K562 (cell line): ENCODE results near the gene SYNGR4. TPM values are rescaled to one million over a fixed set of nuclear protein-coding genes. Genes with fewer than 3 reads are reported as not detected.
A peak's percentile ranks its signal among the peaks of the same experiment; 100 is the strongest.

Experiments
- COPS2 ChIP-seq: fragments of 450-650 bp; conservative IDR thresholded peaks from 2 replicates; pipeline ENCODE4 v1.6.1; 2016; ENCODE audit warnings: mild to moderate bottlenecking, moderate library complexity
- ELF1 ChIP-seq: fragments of 200-800 bp; sonication (Bioruptor generic); IDR thresholded peaks from 2 replicates; pipeline ENCODE4 v1.6.1; 2016; ENCODE audit warnings: missing genetic modification characterization, missing compliant biosample characterization
- HNRNPK ChIP-seq: fragments of 200-400 bp; formaldehyde crosslinking; IDR thresholded peaks from one replicate; pipeline ENCODE4 v1.6.1; 2018; ENCODE audit warnings: mild to moderate bottlenecking, low read depth, low read length; ENCODE audit not compliant: poor library complexity, severe bottlenecking
- KLF6 ChIP-seq: fragments of 250-450 bp; sonication (Bioruptor Pico); IDR thresholded peaks from 2 replicates; pipeline ENCODE4 v1.4.0; 2020; ENCODE audit warnings: mild to moderate bottlenecking, moderate library complexity, borderline replicate concordance
- PTRF ChIP-seq: fragments of 450-650 bp; IDR thresholded peaks from 2 replicates; pipeline ENCODE4 v1.6.1; 2016; ENCODE audit warnings: mild to moderate bottlenecking, missing genetic modification characterization, missing compliant biosample characterization
- SMARCA4 ChIP-seq: fragments of 450-650 bp; IDR thresholded peaks from 2 replicates; pipeline ENCODE4 v1.6.1; 2016
- SP2 ChIP-seq: IDR thresholded peaks from 2 replicates; pipeline ENCODE4 v1.6.1; 2011; ENCODE audit warnings: mild to moderate bottlenecking, low read depth, low read length, moderate library complexity; ENCODE audit not compliant: poor library complexity, severe bottlenecking; ENCODE audit errors: extremely low read depth
- polyA plus RNA-seq, 8 experiments: library from polyadenylated mRNA; depleted of rRNA in 4 of 8; stranded (reverse) in 5 of 8; unstranded in 3 of 8; fragments of >200 nt; fragmentation: Nextera tagmentation in 2 of 8; fragmentation: Illumina TruSeq in 1 of 8; extraction: Ambion mirVana in 2 of 8; extraction: Trizol in 1 of 8; gene quantifications; 2 replicates each; pipeline versions ENCODE4 v1.2.1 to v1.2.3, GENCODE V29; 2011 to 2014; ENCODE audit warnings: inconsistent platforms in 1 of 8, missing spikeins in 1 of 8
- total RNA-seq, 7 experiments: library from RNA; depleted of rRNA in 6 of 7; stranded (reverse); fragments of >200 nt in 6 of 7; fragmentation: Illumina TruSeq in 2 of 7; extraction: Trizol in 2 of 7; gene quantifications; 2 replicates each; pipeline versions ENCODE4 v1.2.1 to v1.2.3, GENCODE V29; 2011 to 2021; ENCODE audit warnings: low replicate concordance in 1 of 7
- TF ChIP-seq, protein P1 (sequence below), 2 experiments: fragments of 450-650 bp in 1 of 2; sonication (generic) in 1 of 2; formaldehyde crosslinking in 1 of 2; IDR thresholded peaks in 1 of 2; conservative IDR thresholded peaks in 1 of 2; 2 replicates each; pipeline versions ENCODE4 v1.6.1 to v1.8.1; 2016 to 2023; ENCODE audit warnings: mild to moderate bottlenecking in 2 of 2, moderate library complexity in 2 of 2, inconsistent platforms in 1 of 2, missing genetic modification reagents in 1 of 2
- TF ChIP-seq, protein P2 (sequence below), 2 experiments: fragments of 450-650 bp in 1 of 2; IDR thresholded peaks; 2 replicates each; pipeline ENCODE4 v1.6.1; 2011 to 2017; ENCODE audit warnings: low read depth in 2 of 2, antibody characterized with exemption in 1 of 2, borderline replicate concordance in 1 of 2, low read length in 1 of 2, mild to moderate bottlenecking in 1 of 2, mixed read lengths in 1 of 2; ENCODE audit not compliant: control insufficient read depth in 1 of 2
- TF ChIP-seq, protein P3 (sequence below): fragments of 250-450 bp; sonication (Bioruptor Pico); IDR thresholded peaks from 2 replicates; pipeline ENCODE4 v1.9.0; 2021; ENCODE audit warnings: mild to moderate bottlenecking
- TF ChIP-seq, protein P4 (sequence below): sonication (generic); formaldehyde crosslinking; IDR thresholded peaks from 2 replicates; pipeline ENCODE4 v1.8.0; 2022; ENCODE audit warnings: mild to moderate bottlenecking, missing genetic modification reagents
- TF ChIP-seq, protein P5 (sequence below), 2 experiments: fragments of 450-650 bp in 1 of 2; sonication (generic) in 1 of 2; formaldehyde crosslinking; conservative IDR thresholded peaks; 2 replicates each; pipeline versions ENCODE4 v1.4.0 to v1.8.1; 2020 to 2022; ENCODE audit warnings: mild to moderate bottlenecking in 1 of 2, missing genetic modification reagents in 1 of 2
- TF ChIP-seq, protein P6 (sequence below), 3 experiments: IDR thresholded peaks in 2 of 3; conservative IDR thresholded peaks in 1 of 3; 2 replicates each; pipeline ENCODE4 v1.5.1; 2011 to 2012; ENCODE audit warnings: low read length in 3 of 3, mild to moderate bottlenecking in 3 of 3, control low read depth in 2 of 3, improper control_type of control experiment in 1 of 3, inconsistent platforms in 1 of 3, low read depth in 1 of 3, mixed read lengths in 1 of 3, moderate library complexity in 1 of 3; ENCODE audit not compliant: insufficient read depth in 2 of 3

Gene SYNGR4
- total and polyA plus RNA-seq, 9 of the 15 experiments (the other 6 are each of a cell fraction or from before 2014, with no cell fraction given) = 0.07 to 0.14 TPM; not detected in 7

DNA sequence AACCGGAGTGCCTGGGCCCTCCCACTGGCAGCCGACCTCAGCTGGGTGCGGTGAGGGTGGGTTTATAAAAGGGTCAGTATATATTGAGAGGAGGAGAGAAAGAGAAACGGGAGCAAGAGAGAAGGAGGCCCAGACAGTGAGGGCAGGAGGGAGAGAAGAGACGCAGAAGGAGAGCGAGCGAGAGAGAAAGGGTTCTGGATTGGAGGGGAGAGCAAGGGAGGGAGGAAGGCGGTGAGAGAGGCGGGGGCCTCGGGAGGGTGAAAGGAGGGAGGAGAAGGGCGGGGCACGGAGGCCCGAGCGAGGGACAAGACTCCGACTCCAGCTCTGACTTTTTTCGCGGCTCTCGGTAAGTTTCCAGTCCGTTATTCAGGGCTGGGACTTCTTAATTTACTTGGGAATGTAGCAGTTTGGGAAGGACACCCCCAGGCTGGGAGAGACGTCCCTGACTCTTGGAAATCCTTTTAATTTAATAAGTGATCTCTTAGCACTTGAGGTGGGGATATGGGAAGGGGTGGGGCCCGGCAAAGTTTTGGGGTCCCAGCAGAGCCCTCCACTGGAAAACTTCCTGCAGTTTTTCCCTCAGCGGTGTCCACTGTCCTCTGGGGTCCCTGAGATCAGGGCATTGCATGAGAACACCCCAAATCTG lies 38.8 kb upstream of the SYNGR4 start, which contains the start of gene EMP3 (continued):
- TF ChIP-seq, protein P1, sequence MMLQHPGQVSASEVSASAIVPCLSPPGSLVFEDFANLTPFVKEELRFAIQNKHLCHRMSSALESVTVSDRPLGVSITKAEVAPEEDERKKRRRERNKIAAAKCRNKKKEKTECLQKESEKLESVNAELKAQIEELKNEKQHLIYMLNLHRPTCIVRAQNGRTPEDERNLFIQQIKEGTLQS (IDR thresholded peaks at IDR 0.05) = peak; percentile 14; the same call in 1 of the 2 replicates
- TF ChIP-seq, protein P1 (CRISPR knock-in tag; conservative IDR thresholded peaks at IDR 0.05) = no peak
- TF ChIP-seq HNRNPK (no peak), ELF1 (no peak), KLF6 (CRISPR knock-in tag) (no peak), PTRF (no peak), COPS2 (no peak), SMARCA4 (peak; percentile 81), SP2 (no peak)
- TF ChIP-seq, protein P2, sequence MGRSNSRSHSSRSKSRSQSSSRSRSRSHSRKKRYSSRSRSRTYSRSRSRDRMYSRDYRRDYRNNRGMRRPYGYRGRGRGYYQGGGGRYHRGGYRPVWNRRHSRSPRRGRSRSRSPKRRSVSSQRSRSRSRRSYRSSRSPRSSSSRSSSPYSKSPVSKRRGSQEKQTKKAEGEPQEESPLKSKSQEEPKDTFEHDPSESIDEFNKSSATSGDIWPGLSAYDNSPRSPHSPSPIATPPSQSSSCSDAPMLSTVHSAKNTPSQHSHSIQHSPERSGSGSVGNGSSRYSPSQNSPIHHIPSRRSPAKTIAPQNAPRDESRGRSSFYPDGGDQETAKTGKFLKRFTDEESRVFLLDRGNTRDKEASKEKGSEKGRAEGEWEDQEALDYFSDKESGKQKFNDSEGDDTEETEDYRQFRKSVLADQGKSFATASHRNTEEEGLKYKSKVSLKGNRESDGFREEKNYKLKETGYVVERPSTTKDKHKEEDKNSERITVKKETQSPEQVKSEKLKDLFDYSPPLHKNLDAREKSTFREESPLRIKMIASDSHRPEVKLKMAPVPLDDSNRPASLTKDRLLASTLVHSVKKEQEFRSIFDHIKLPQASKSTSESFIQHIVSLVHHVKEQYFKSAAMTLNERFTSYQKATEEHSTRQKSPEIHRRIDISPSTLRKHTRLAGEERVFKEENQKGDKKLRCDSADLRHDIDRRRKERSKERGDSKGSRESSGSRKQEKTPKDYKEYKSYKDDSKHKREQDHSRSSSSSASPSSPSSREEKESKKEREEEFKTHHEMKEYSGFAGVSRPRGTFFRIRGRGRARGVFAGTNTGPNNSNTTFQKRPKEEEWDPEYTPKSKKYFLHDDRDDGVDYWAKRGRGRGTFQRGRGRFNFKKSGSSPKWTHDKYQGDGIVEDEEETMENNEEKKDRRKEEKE (IDR thresholded peaks at IDR 0.05; ENCODE audit: borderline replicate concordance in 1 of 2, control insufficient read depth in 1 of 2, low read depth in 2 of 2, low read length in 1 of 2) = peak in 1 of 2 experiments; percentile 69; a peak in 1 of 4 replicates
- TF ChIP-seq, protein P3, sequence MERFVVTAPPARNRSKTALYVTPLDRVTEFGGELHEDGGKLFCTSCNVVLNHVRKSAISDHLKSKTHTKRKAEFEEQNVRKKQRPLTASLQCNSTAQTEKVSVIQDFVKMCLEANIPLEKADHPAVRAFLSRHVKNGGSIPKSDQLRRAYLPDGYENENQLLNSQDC (CRISPR knock-in tag) = 0 out of 2 replicates have a peak, but pooled peaks have one; percentile 32
- TF ChIP-seq, protein P4, sequence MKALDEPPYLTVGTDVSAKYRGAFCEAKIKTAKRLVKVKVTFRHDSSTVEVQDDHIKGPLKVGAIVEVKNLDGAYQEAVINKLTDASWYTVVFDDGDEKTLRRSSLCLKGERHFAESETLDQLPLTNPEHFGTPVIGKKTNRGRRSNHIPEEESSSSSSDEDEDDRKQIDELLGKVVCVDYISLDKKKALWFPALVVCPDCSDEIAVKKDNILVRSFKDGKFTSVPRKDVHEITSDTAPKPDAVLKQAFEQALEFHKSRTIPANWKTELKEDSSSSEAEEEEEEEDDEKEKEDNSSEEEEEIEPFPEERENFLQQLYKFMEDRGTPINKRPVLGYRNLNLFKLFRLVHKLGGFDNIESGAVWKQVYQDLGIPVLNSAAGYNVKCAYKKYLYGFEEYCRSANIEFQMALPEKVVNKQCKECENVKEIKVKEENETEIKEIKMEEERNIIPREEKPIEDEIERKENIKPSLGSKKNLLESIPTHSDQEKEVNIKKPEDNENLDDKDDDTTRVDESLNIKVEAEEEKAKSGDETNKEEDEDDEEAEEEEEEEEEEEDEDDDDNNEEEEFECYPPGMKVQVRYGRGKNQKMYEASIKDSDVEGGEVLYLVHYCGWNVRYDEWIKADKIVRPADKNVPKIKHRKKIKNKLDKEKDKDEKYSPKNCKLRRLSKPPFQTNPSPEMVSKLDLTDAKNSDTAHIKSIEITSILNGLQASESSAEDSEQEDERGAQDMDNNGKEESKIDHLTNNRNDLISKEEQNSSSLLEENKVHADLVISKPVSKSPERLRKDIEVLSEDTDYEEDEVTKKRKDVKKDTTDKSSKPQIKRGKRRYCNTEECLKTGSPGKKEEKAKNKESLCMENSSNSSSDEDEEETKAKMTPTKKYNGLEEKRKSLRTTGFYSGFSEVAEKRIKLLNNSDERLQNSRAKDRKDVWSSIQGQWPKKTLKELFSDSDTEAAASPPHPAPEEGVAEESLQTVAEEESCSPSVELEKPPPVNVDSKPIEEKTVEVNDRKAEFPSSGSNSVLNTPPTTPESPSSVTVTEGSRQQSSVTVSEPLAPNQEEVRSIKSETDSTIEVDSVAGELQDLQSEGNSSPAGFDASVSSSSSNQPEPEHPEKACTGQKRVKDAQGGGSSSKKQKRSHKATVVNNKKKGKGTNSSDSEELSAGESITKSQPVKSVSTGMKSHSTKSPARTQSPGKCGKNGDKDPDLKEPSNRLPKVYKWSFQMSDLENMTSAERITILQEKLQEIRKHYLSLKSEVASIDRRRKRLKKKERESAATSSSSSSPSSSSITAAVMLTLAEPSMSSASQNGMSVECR (CRISPR knock-in tag) = no peak
- TF ChIP-seq, protein P5, sequence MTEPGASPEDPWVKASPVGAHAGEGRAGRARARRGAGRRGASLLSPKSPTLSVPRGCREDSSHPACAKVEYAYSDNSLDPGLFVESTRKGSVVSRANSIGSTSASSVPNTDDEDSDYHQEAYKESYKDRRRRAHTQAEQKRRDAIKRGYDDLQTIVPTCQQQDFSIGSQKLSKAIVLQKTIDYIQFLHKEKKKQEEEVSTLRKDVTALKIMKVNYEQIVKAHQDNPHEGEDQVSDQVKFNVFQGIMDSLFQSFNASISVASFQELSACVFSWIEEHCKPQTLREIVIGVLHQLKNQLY (CRISPR knock-in tag; conservative IDR thresholded peaks at IDR 0.05) = no peak
- TF ChIP-seq, protein P6, sequence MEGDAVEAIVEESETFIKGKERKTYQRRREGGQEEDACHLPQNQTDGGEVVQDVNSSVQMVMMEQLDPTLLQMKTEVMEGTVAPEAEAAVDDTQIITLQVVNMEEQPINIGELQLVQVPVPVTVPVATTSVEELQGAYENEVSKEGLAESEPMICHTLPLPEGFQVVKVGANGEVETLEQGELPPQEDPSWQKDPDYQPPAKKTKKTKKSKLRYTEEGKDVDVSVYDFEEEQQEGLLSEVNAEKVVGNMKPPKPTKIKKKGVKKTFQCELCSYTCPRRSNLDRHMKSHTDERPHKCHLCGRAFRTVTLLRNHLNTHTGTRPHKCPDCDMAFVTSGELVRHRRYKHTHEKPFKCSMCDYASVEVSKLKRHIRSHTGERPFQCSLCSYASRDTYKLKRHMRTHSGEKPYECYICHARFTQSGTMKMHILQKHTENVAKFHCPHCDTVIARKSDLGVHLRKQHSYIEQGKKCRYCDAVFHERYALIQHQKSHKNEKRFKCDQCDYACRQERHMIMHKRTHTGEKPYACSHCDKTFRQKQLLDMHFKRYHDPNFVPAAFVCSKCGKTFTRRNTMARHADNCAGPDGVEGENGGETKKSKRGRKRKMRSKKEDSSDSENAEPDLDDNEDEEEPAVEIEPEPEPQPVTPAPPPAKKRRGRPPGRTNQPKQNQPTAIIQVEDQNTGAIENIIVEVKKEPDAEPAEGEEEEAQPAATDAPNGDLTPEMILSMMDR (IDR thresholded peaks at IDR 0.05 in 2 of 3, conservative IDR thresholded peaks at IDR 0.05 in 1 of 3; ENCODE audit: insufficient read depth in 2 of 3, low read depth in 1 of 3, low read length in 3 of 3) = no peak
